GM18519 (cell line): ENCODE measurements around the gene ABTB2.

Experiments
- ATAC-seq: cut with Tn5 transposase; IDR thresholded peaks from one replicate; pipeline ENCODE4 v1.9.1; 2021; ENCODE audit warnings: mild to moderate bottlenecking, moderate library complexity; ENCODE audit not compliant: unreplicated experiment, low FRiP score

Gene ABTB2

DNA sequence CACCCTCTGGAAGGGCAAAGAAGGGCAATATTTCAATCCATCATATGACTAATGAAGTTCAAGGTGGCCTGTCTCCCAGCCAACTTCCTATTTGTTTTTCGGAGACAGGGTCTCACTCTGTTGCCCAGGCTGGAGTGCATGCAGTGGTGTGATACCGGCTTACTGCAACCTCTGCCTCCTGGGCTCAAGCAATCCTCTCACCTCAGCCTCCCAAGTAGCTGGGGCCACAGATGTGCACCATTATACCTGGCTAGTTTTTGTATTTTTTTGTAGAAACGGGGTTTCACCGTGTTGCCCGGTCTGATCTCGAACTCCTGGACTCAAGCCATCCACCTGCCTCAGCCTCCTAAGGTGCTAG, 13.4 kb downstream of the ABTB2 start:
- ATAC-seq, result no peak

DNA sequence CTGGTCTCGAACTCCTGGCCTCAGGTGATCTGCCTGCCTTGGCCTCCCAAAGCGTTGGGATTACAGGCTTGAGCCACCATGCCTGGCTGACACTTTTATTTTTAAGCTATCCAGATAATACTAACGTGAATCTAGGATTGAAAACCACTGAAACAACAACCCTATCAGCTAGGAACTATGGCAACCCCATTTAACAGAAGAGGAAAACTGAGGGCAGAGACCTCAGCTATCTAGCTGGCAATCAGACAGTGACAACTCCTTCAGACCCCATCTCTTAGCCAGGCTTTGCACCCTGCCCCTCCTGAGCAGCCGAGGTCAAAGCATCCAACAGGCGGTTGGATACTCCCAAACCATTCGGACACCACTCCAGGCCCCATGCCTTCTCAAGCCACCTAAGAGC, 14.1 kb downstream of the ABTB2 start:
- ATAC-seq, result no peak

DNA sequence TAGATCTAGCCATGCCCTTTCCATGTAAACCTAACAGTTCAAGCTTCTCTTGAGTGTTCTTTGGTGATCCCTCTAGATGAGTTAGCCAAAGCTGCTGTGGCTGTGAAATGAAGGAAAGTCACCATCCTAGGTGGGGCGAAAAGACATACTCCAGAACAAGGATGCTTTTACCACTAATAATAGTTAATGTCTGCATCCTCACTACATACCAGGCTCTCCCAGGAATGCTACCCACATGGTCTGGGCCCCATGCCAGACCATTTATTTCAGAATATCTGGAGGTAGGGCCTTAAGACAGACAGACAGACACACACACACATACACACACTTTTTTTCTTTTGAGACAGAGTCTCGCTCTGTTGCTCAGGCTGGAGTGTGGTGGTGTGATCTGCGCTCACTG, 14.7 kb downstream of the ABTB2 start:
- no peak for ATAC-seq

DNA sequence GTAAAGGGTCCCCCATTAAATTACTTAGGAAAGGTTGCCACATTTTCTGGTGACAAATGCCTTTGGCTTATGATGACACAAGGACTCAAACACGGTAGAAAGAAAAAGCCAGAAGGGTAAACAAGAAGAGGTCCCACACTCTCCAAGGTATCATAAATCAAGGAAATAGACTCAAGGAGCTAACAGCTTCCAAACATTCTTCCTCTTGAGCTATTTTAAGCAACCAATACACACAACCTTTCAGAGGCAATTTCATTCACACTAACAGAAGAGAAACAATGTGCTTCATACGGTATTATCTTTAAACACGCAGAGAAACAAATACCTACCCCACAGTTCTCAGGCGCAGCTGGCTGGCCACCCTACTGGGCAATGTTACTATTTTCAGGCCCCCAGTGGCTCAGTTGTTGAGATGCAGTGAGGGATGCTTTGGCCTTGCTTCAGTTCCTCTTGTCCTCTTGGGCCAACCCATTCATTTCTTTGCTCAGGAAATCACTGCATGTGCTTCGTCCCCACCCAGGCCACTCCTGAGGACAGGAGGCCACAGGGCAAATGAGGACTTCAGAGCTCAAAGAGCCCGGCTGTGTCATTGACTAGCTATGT, 15.8 kb downstream of the ABTB2 start:
- no peak for ATAC-seq

DNA sequence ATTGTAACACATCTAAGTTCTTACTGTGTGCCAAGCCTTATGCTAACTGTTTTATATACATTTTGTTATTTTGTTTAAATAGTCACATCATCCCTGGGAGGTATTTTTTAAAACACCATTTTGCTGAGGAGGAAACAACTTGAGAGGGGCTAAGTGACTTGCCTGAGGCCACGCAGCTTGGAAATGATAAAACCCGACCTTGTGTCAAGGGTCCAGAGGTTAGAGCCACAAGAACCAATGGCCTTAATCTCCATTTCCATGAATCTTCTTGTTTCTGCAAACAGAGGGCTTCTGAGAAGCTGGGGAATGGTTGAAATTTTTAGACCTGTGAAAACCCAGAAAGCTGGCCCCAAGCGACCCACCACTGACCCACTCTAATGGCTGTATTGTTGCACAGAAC, 16.7 kb downstream of the ABTB2 start:
- ATAC-seq, result no peak

DNA sequence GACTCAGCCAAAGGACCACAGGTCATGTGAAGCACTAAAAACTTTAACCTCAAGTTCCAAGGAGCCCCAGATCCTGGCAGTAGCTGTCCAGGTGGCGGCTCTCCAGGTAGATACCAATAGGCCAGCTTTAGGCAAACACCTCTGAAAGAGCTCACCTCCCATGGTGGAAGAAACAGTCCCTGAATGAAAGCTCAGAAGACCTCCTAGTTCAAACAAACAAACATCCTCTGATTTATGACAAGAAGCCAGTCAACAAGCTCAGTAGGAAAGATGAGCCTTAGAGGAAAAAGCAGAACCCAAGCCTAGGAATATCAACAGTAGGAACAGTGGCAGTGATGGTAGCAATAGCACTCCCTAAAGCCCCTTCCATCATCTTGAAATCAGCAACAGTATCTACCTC, 17.2 kb downstream of the ABTB2 start:
- ATAC-seq, result no peak

GRCh38 chr11:34339149-34340064, 18.4 kb downstream of the ABTB2 start:
- ATAC-seq, result no peak

DNA sequence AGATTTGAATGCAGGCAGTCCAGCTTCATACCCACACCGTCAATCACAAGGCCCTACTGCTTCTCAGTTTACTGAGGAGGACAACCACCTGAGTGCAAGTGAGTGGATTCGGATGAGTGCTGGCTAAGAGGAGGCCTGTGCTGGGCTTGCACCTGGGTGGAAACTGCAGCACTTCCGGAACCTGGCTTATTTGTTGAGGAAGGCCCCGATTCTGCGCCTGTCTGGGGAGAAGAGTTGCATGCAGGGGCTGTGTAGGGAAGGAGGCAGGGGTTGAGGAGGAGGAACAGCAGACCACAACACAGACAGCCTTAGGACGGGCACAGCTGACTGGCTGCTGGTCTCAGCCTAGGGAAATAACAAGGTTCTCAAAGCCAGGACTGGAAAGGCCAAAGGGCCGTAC, 20.8 kb downstream of the ABTB2 start:
- ATAC-seq, result no peak

- ATAC-seq, result no peak
These were observed 22.0 kb downstream of the ABTB2 start for GRCh38 chr11:34335801-34336200.

DNA sequence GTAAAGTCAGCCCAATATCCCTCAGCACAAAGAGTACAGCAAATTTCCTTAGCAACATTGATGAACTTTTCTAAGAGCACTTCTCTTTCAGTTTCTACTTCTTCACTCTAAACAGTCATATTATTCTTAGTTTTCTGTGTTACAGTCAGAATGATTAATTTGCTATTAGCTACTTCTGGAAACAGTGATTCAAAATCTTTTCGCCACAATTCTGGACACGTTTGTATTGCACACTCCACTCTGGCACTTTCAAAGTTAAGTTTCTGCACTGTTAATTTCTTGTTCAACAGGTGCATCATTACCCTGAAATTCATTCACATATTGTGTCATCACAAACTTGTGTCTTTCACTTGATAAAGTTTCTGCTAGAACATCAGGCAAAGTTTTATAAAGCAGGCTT, 22.5 kb downstream of the ABTB2 start:
- no peak for ATAC-seq

- ATAC-seq, result no peak
These were observed 24.0 kb downstream of the ABTB2 start for GRCh38 chr11:34333787-34334186.

DNA sequence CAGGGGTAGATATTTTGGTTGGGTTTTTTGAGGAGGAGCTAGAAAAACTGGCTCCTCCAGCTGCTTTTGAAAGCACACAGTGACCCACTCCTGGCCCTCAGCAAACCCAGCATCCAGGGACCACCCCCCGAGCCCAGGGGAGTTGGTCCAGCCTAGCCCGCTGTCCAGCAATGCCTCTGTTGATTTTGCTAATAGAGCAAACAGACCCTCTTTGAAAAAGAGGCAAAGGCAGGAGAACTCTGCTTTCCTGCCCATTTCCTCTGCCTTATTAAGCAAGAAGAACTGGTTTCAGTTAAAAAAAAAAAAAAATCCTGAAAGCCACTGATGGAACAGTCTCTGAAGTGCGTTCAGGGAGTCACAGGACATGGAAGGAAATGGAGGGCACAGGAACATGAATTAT, 25.3 kb downstream of the ABTB2 start:
- no peak for ATAC-seq

DNA sequence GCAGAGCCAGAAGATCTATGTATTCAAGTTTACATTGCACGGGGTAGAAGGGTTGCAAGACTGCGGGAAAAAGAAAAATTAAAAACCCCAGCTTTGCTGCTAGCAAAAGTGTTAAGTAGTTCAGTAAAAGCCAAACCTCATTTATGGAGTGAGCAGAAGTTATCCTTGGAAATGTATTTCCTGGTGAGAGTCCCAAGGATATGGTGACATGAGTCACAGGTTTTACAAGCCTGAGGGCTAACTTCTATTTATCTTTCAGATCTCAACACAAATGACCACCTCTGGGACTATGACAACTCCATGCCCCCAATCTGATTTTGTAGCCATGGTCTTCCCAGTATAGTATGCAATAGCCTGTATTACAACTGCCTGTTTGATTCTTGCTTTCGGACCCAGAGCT, 26.1 kb downstream of the ABTB2 start:
- ATAC-seq, result no peak

GRCh38 chr11:34331329-34331728, 26.5 kb downstream of the ABTB2 start:
- ATAC-seq, result no peak

DNA sequence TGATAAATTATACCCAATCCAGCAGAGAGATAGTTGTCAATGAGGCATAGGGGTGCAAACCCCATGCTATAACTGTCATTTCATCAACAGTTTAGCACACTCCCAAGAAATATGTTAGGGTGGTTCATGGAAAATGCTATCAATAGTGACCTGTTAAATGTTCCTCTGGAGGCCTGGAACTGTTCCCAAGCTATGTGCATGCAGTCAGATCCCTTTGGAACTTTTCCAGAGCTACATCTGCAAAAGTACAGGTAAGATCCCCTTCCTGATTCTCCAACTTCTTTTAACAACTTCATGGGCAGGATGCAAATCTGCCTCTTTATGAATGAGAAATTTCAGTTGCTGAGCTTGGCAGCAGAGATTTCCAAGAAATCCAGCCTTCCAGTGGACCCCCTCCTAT, 27.2 kb downstream of the ABTB2 start:
- no peak for ATAC-seq

GRCh38 chr11:34329876-34330275, 27.9 kb downstream of the ABTB2 start:
- no peak for ATAC-seq

- ATAC-seq, result no peak
These were observed 29.2 kb downstream of the ABTB2 start for GRCh38 chr11:34328632-34328910.

DNA sequence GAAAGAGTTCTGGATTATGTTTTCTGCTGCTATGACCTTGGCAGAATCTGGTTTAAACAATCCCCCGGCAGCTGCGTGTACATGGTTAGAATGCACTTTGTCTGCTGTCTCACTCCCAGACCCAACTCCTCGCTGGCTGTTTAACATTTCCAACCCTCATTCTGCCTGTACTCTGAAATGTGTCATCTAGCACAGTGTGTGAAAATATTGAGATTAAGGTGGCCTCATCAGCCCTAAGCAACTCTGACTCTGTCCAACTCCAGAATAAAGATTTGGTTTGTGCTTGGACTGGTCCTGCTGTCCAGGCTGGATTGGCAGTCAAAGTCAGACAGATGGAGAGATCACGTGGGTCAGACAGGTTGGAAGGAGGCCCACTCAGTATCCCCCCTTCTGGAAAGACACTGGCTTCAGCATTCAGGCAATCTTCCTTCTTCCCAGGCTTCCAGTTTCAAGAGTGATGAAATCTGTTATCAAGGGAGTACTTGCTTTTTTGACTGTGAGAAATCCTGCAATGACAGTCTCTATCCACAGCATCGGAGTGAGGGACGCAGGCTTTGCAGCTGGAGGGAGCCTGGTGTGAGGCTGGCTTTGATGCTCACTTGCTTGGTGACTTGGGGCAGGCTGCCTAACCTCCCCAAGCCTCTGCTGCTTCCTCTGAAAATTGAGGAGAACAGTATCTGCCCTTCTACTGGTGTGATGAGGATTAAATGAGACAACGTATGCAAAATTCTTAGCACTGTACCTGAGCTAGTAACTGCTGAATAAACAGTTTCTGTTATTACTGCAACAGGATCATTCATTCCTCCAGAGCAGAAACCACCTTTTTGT, 29.8 kb downstream of the ABTB2 start:
- ATAC-seq, result no peak

- ATAC-seq, result no peak
These were observed 33.3 kb downstream of the ABTB2 start for GRCh38 chr11:34324466-34324865.

DNA sequence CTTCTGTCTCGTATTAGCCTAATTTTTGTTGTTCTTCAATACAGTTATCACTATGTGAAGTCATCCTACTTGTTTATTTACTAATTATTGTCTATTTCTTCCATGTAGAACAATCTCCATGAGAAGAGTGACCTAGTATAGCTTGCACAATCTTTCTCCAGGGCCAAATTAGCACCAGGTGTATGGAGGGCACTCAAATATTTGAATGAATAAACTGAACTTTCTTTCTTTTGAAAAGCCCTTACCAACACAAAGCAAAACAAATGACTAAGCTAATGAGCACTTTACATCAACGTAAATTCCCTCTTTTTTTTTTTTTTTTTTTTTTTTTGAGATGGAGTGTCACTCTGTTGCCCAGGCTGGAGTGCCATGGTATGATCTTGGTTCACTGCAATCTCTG, 34.2 kb downstream of the ABTB2 start:
- ATAC-seq, result no peak
